Measurements from ENCODE around the gene SREBF1. TPM values are rescaled to one million over a fixed set of nuclear protein-coding genes. Genes with fewer than 3 reads are reported as not detected.

The SREBF1 gene
- total RNA-seq, 1 donor from 2014 or later = 83.0 TPM

GRCh38 chr17:17789828-17790636 is 46.8 kb downstream of the SREBF1 start:
- TF ChIP-seq, protein P1, sequence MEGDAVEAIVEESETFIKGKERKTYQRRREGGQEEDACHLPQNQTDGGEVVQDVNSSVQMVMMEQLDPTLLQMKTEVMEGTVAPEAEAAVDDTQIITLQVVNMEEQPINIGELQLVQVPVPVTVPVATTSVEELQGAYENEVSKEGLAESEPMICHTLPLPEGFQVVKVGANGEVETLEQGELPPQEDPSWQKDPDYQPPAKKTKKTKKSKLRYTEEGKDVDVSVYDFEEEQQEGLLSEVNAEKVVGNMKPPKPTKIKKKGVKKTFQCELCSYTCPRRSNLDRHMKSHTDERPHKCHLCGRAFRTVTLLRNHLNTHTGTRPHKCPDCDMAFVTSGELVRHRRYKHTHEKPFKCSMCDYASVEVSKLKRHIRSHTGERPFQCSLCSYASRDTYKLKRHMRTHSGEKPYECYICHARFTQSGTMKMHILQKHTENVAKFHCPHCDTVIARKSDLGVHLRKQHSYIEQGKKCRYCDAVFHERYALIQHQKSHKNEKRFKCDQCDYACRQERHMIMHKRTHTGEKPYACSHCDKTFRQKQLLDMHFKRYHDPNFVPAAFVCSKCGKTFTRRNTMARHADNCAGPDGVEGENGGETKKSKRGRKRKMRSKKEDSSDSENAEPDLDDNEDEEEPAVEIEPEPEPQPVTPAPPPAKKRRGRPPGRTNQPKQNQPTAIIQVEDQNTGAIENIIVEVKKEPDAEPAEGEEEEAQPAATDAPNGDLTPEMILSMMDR (IDR thresholded peaks at IDR 0.05; ENCODE audit: insufficient read depth, low read length, poor library complexity, severe bottlenecking) = no peak
- no peak overlapping the region for H3K4me3 ChIP-seq (ENCODE audit: low read depth, low read length)
- H3K36me3 ChIP-seq (ENCODE audit: control insufficient read depth, insufficient read depth, low read length) = peaks cover 2% of the 10 kb centered on the region
- no peaks in the 10 kb centered on the region for H3K27me3 ChIP-seq (ENCODE audit: control insufficient read depth, insufficient read depth, low read length)
- DNase-seq (ENCODE audit: low read depth) = no peak

- no peak for DNase-seq (ENCODE audit: low read depth)
- Histone ChIP-seq H3K4me3 (ENCODE audit: low read depth, low read length) (no peak overlapping the region), H3K27me3 (ENCODE audit: control insufficient read depth, insufficient read depth, low read length) (no peaks in the 10 kb centered on the region), H3K36me3 (ENCODE audit: control insufficient read depth, insufficient read depth, low read length) (peaks cover 2% of the 10 kb centered on the region)
- TF ChIP-seq, protein P1 (IDR thresholded peaks at IDR 0.05; ENCODE audit: insufficient read depth, low read length, poor library complexity, severe bottlenecking) = no peak
Observed at GRCh38 chr17:17789410-17789809, 47.4 kb downstream of the SREBF1 start.

DNA sequence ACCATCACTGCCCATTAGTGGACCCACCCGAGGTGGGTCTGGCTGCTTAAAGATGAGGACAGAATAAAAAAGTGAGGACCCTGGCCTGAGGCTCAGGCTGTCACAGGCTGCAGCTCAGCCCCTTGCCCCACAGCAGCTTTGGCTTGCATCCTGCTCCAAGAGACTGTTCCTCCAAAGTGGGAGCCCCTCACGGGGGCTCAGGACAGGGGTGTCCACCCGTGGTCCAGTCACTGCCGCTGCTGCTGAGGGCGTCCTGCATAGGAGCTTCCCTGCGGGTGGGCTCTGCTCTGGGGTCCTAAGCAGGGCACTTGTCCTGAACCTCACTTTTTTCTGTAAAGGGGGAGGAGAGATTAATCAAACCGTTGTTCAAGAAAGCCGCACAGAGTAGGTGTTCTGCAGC is 47.8 kb downstream of the SREBF1 start:
- Histone ChIP-seq H3K4me3 (ENCODE audit: low read depth, low read length) (no peak overlapping the region), H3K36me3 (ENCODE audit: control insufficient read depth, insufficient read depth, low read length) (peaks cover 1% of the 10 kb centered on the region), H3K27me3 (ENCODE audit: control insufficient read depth, insufficient read depth, low read length) (no peaks in the 10 kb centered on the region)
- TF ChIP-seq, protein P1 (IDR thresholded peaks at IDR 0.05; ENCODE audit: insufficient read depth, low read length, poor library complexity, severe bottlenecking) = no peak
- no peak for DNase-seq (ENCODE audit: low read depth)

GRCh38 chr17:17787568-17787967 is 49.2 kb downstream of the SREBF1 start:
- no peaks in the 10 kb centered on the region for H3K36me3 ChIP-seq (ENCODE audit: control insufficient read depth, insufficient read depth, low read length)
- H3K4me3 ChIP-seq (ENCODE audit: low read depth, low read length) = no peak overlapping the region
- TF ChIP-seq, protein P1 (IDR thresholded peaks at IDR 0.05; ENCODE audit: insufficient read depth, low read length, poor library complexity, severe bottlenecking) = no peak
- no peak for DNase-seq (ENCODE audit: low read depth)
- no peaks in the 10 kb centered on the region for H3K27me3 ChIP-seq (ENCODE audit: control insufficient read depth, insufficient read depth, low read length)

DNA sequence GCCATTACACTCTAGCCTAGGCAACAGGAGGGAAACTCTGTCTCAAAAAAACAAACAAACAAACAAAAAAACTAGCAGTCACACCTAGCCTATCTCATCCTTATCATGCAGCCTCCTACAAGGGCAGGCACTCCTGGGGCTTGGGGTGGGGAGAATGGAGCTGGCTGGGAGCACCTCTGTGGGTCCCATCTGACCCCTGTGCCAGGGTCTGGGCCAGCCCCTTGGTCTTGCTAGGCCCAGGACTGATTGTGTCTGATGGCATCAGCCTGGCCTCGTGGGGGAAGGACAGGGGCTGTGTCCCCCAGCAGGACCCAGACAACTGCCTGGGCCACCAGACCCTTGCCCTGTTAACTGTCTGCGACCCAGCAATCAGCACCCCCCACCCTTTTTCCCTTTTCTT is 49.8 kb downstream of the SREBF1 start:
- Histone ChIP-seq H3K27me3 (ENCODE audit: control insufficient read depth, insufficient read depth, low read length) (no peaks in the 10 kb centered on the region), H3K36me3 (ENCODE audit: control insufficient read depth, insufficient read depth, low read length) (no peaks in the 10 kb centered on the region), H3K4me3 (ENCODE audit: low read depth, low read length) (no peak overlapping the region)
- no peak for DNase-seq (ENCODE audit: low read depth)
- TF ChIP-seq, protein P1 (IDR thresholded peaks at IDR 0.05; ENCODE audit: insufficient read depth, low read length, poor library complexity, severe bottlenecking) = no peak

GRCh38 chr17:17785407-17785806 is 51.4 kb downstream of the SREBF1 start:
- no peaks in the 10 kb centered on the region for H3K36me3 ChIP-seq (ENCODE audit: control insufficient read depth, insufficient read depth, low read length)
- H3K27me3 ChIP-seq (ENCODE audit: control insufficient read depth, insufficient read depth, low read length) = no peaks in the 10 kb centered on the region
- H3K4me3 ChIP-seq (ENCODE audit: low read depth, low read length) = no peak overlapping the region
- no peak for DNase-seq (ENCODE audit: low read depth)
- TF ChIP-seq, protein P1 (IDR thresholded peaks at IDR 0.05; ENCODE audit: insufficient read depth, low read length, poor library complexity, severe bottlenecking) = no peak
